ENCODE measurements around the gene SLC39A2. TPM values are rescaled to one million over a fixed set of nuclear protein-coding genes. Genes with fewer than 3 reads are reported as not detected.

Gene SLC39A2
- total RNA-seq, 4 donors from 2014 or later = 1.0 to 1.1 TPM; not detected in 2

GRCh38 chr14:21015312-21015711 is 16.2 kb downstream of the SLC39A2 start:
- no peak overlapping the region for H3K27ac ChIP-seq
- H3K36me3 ChIP-seq = peaks cover 0 to 36% (median 0%) of the 10 kb centered on the region in 3 donors

GRCh38 chr14:21016413-21017190 is 17.5 kb downstream of the SLC39A2 start:
- H3K36me3 ChIP-seq = peaks cover 0 to 49% (median 0%) of the 10 kb centered on the region in 3 donors
- DNase-seq = no peak
- H3K9me3 ChIP-seq = no peaks in the 10 kb centered on the region
- no peak overlapping the region for H3K4me3 ChIP-seq
- TF ChIP-seq, protein P1, sequence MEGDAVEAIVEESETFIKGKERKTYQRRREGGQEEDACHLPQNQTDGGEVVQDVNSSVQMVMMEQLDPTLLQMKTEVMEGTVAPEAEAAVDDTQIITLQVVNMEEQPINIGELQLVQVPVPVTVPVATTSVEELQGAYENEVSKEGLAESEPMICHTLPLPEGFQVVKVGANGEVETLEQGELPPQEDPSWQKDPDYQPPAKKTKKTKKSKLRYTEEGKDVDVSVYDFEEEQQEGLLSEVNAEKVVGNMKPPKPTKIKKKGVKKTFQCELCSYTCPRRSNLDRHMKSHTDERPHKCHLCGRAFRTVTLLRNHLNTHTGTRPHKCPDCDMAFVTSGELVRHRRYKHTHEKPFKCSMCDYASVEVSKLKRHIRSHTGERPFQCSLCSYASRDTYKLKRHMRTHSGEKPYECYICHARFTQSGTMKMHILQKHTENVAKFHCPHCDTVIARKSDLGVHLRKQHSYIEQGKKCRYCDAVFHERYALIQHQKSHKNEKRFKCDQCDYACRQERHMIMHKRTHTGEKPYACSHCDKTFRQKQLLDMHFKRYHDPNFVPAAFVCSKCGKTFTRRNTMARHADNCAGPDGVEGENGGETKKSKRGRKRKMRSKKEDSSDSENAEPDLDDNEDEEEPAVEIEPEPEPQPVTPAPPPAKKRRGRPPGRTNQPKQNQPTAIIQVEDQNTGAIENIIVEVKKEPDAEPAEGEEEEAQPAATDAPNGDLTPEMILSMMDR (IDR thresholded peaks at IDR 0.05) = no peak
- TF ChIP-seq POLR2A (IDR thresholded peaks at IDR 0.05) = no peak
- H3K27ac ChIP-seq = no peak overlapping the region
- no peaks in the 10 kb centered on the region for H3K4me1 ChIP-seq
- H3K27me3 ChIP-seq = no peaks in the 10 kb centered on the region

More at GRCh38 chr14:21015312-21015711, 16.2 kb downstream of the SLC39A2 start:
- no peaks in the 10 kb centered on the region for H3K9me3 ChIP-seq
- TF ChIP-seq, protein P1 (IDR thresholded peaks at IDR 0.05) = no peak
- TF ChIP-seq POLR2A (IDR thresholded peaks at IDR 0.05) = no peak
- H3K4me3 ChIP-seq = no peak overlapping the region
- DNase-seq = no peak
- H3K27me3 ChIP-seq = no peaks in the 10 kb centered on the region
- no peaks in the 10 kb centered on the region for H3K4me1 ChIP-seq

GRCh38 chr14:21017528-21018245 is 18.6 kb downstream of the SLC39A2 start:
- H3K4me3 ChIP-seq = no peak overlapping the region
- H3K27me3 ChIP-seq = no peaks in the 10 kb centered on the region
- no peaks in the 10 kb centered on the region for H3K9me3 ChIP-seq
- DNase-seq = no peak
- no peaks in the 10 kb centered on the region for H3K4me1 ChIP-seq
- TF ChIP-seq, protein P1 (IDR thresholded peaks at IDR 0.05) = no peak
- H3K36me3 ChIP-seq = peaks cover 0 to 52% (median 0%) of the 10 kb centered on the region in 3 donors
- no peak overlapping the region for H3K27ac ChIP-seq

GRCh38 chr14:21018286-21018685 is 19.2 kb downstream of the SLC39A2 start:
- no peak overlapping the region for H3K27ac ChIP-seq
- no peaks in the 10 kb centered on the region for H3K9me3 ChIP-seq
- H3K4me1 ChIP-seq = peaks cover 0 to 4% (median 0%) of the 10 kb centered on the region in 4 donors
- H3K4me3 ChIP-seq = no peak overlapping the region
- no peak for DNase-seq
- peaks cover 0 to 52% (median 0%) of the 10 kb centered on the region in 3 donors for H3K36me3 ChIP-seq
- H3K27me3 ChIP-seq = no peaks in the 10 kb centered on the region
- TF ChIP-seq POLR2A (IDR thresholded peaks at IDR 0.05) = no peak
- TF ChIP-seq, protein P1 (IDR thresholded peaks at IDR 0.05) = no peak

DNA sequence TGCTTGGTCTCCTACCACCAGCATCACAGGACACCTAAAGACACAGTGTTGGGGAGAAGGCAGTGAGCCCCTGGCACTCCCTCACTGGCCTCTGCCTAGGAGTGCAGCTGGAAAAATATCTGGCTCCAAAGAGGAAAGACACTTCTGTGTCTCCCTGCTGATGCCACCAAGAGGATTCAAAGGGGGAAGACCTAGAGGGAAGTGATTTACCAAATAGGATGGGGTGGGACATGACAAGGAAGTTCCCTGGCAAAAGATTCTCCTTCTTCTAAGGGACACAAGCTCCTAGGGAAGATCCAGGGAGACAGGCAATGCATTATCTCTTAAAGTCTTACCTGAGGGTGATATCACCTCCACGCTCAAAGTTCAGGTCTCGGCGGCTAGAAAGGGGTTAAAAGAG is 19.7 kb downstream of the SLC39A2 start:
- Histone ChIP-seq H3K27me3 (no peaks in the 10 kb centered on the region), H3K27ac (no peak overlapping the region), H3K4me3 (no peak overlapping the region), H3K4me1 (peaks cover 0 to 9% (median 0%) of the 10 kb centered on the region in 4 donors), H3K9me3 (no peaks in the 10 kb centered on the region), H3K36me3 (peaks cover 0 to 52% (median 0%) of the 10 kb centered on the region in 3 donors)
- TF ChIP-seq, protein P1 (IDR thresholded peaks at IDR 0.05) = no peak
- no peak for TF ChIP-seq POLR2A (IDR thresholded peaks at IDR 0.05)
- DNase-seq = no peak
